H1 (cell line): ENCODE measurements around the gene UBE2O. TPM values are rescaled to one million over a fixed set of nuclear protein-coding genes. Genes with fewer than 3 reads are reported as not detected.

ENCODE experiments used
- CBX5 ChIP-seq: fragments of 300-800, 300-1000 bp; sonication (generic); IDR thresholded peaks from 2 replicates; pipeline ENCODE4 v1.7.1; 2016; ENCODE audit warnings: antibody characterized with exemption, low read length, low read depth
- CEBPB ChIP-seq: IDR thresholded peaks from 2 replicates; pipeline ENCODE4 v1.6.1; 2012; ENCODE audit warnings: low read depth, low read length
- CREB1 ChIP-seq: IDR thresholded peaks from 2 replicates; pipeline ENCODE4 v1.6.1; 2012; ENCODE audit warnings: inconsistent platforms
- CTBP2 ChIP-seq: IDR thresholded peaks from 2 replicates; pipeline ENCODE4 v1.7.0; 2011; ENCODE audit warnings: borderline replicate concordance, mild to moderate bottlenecking, moderate library complexity, mixed read lengths, low read length; ENCODE audit not compliant: insufficient read depth, insufficient read length
- EGR1 ChIP-seq: IDR thresholded peaks from 2 replicates; pipeline ENCODE4 v1.6.1; 2011; ENCODE audit warnings: low read depth, low read length, borderline replicate concordance
- EP300 ChIP-seq, 2 experiments: IDR thresholded peaks; 1 replicate in 1 of 2; 2 replicates in 1 of 2; pipeline ENCODE4 v1.6.1; 2011 to 2012; ENCODE audit warnings: low read depth in 2 of 2, low read length in 2 of 2, mild to moderate bottlenecking in 2 of 2, borderline replicate concordance in 1 of 2, inconsistent platforms in 1 of 2, moderate library complexity in 1 of 2
- GABPA ChIP-seq: IDR thresholded peaks from 2 replicates; pipeline ENCODE4 v1.6.1; 2011; ENCODE audit warnings: mild to moderate bottlenecking, low read length, moderate library complexity, borderline replicate concordance; ENCODE audit not compliant: insufficient read depth
- HDAC6 ChIP-seq: IDR thresholded peaks from one replicate; pipeline ENCODE4 v1.7.1; 2012; ENCODE audit warnings: low read depth, mild to moderate bottlenecking, inconsistent platforms, low read length, moderate library complexity
- KDM5A ChIP-seq: fragments of 200-600 bp; IDR thresholded peaks from 2 replicates; pipeline ENCODE4 v1.7.1; 2012; ENCODE audit warnings: mild to moderate bottlenecking, low read length, inconsistent platforms, mixed read lengths
- NANOG ChIP-seq: IDR thresholded peaks from 2 replicates; pipeline ENCODE4 v1.6.1; 2011; ENCODE audit warnings: low read length, low read depth, mild to moderate bottlenecking, inconsistent platforms; ENCODE audit not compliant: insufficient read depth, poor library complexity, severe bottlenecking
- PHF8 ChIP-seq: fragments of 200-600 bp; sonication (generic); conservative IDR thresholded peaks from 2 replicates; pipeline ENCODE4 v1.7.1; 2012; ENCODE audit warnings: low read depth, mild to moderate bottlenecking, inconsistent platforms, low read length, moderate library complexity
- POLR2A ChIP-seq, 2 experiments: IDR thresholded peaks; 1 replicate in 1 of 2; 2 replicates in 1 of 2; pipeline ENCODE4 v1.6.1; 2011; ENCODE audit warnings: low read depth in 2 of 2, low read length in 2 of 2, mild to moderate bottlenecking in 2 of 2; ENCODE audit errors: control extremely low read depth in 1 of 2
- RAD21 ChIP-seq, 2 experiments: IDR thresholded peaks in 1 of 2; conservative IDR thresholded peaks in 1 of 2; 2 replicates each; pipeline ENCODE4 v1.6.1; 2011; ENCODE audit warnings: low read depth in 2 of 2, low read length in 2 of 2, improper control_type of control experiment in 1 of 2, inconsistent platforms in 1 of 2, mild to moderate bottlenecking in 1 of 2, moderate library complexity in 1 of 2
- SP1 ChIP-seq: IDR thresholded peaks from 2 replicates; pipeline ENCODE4 v1.6.1; 2011; ENCODE audit warnings: low read depth, low read length
- TAF1 ChIP-seq: IDR thresholded peaks from 2 replicates; pipeline ENCODE4 v1.6.1; 2011; ENCODE audit warnings: mild to moderate bottlenecking, low read depth, low read length
- TAF7 ChIP-seq: optimal IDR thresholded peaks from 2 replicates; pipeline ENCODE3; 2011; ENCODE audit warnings: low read depth, mild to moderate bottlenecking, inconsistent platforms, low read length, moderate library complexity, borderline replicate concordance
- TBP ChIP-seq: IDR thresholded peaks from 2 replicates; pipeline ENCODE4 v1.6.1; 2011; ENCODE audit warnings: low read depth, low read length, improper control_type of control experiment
- polyA plus RNA-seq, 7 experiments: library from polyadenylated mRNA; depleted of rRNA in 3 of 7; stranded (reverse) in 5 of 7; unstranded in 2 of 7; fragments of >200 nt in 5 of 7; fragments of 200-250 nt in 2 of 7; gene quantifications; 1 replicate in 5 of 7; 2 replicates in 1 of 7; 4 replicates in 1 of 7; pipeline versions ENCODE4 v1.2.1 to v1.2.3, GENCODE V29; 2011 to 2013; ENCODE audit warnings: missing spikeins in 2 of 7, mixed read lengths in 2 of 7
- total RNA-seq: library from RNA; stranded (reverse); fragmentation: NEBNext Ultra II Directional; extraction: Animal tissue kit (Norgen Biotek cat#: 25700); gene quantifications from 2 replicates; pipeline ENCODE4 v1.2.1, GENCODE V29; 2021
- TF ChIP-seq, protein P1 (sequence below): IDR thresholded peaks from 2 replicates; pipeline ENCODE4 v1.6.1; 2011; ENCODE audit warnings: low read depth, mild to moderate bottlenecking, low read length; ENCODE audit not compliant: insufficient read depth
- TF ChIP-seq, protein P2 (sequence below): IDR thresholded peaks from 2 replicates; pipeline ENCODE4 v1.6.1; 2012; ENCODE audit warnings: low read length, inconsistent platforms
- TF ChIP-seq, protein P3 (sequence below): IDR thresholded peaks from 2 replicates; pipeline ENCODE4 v1.6.1; 2011; ENCODE audit warnings: low read length, improper control_type of control experiment

The UBE2O gene
- total and polyA plus RNA-seq, 2 of the 8 experiments (the other 6 are each of a cell fraction or from before 2014, with no cell fraction given) = 24.4 to 63.0 TPM

DNA sequence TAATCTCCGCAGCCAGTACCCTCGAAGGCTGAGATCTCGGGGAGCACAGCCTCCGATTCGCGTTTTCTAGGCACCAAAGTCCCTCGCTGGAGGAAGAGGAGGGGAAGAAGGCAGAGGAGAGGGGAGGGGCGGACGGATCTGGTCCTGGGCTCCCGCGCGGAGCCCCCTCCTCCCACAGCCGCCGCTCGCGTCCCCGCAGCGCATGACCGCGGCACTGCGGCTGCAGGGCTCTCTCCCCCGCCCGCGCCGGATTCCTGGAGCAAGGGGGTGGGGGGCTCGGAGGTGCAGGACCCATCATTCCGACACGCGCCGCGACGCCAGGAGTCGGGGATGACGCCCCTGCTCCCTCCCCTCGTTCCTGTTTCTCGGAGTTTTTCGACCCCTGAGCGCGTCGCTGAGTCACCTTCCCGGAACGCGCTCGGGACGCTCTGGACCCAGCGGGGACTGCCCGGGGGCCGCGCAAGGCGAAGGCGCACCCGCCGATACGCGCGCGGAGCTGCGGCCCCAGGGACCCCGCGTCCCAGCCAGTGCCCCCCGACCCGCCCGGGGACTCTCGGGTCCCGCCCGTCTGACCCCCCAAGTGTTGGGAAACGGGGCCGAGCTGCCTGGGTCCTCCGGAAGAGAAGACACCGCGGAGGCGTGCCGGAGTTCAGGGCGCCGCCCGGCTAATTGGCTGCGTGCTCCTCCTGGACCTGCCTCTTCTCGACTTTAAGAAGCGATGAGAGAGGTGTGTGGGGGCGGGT lies 70.0 kb downstream of the UBE2O start (continued):
- no peak for TF ChIP-seq GABPA
- no peak for TF ChIP-seq POLR2A (IDR thresholded peaks at IDR 0.05; ENCODE audit: control extremely low read depth in 1 of 2, low read depth in 2 of 2, low read length in 2 of 2)
- TF ChIP-seq CREB1 = peak; percentile 60
- TF ChIP-seq RAD21 (IDR thresholded peaks at IDR 0.05 in 1 of 2, conservative IDR thresholded peaks at IDR 0.05 in 1 of 2; ENCODE audit: low read depth in 2 of 2, low read length in 2 of 2) = no peak
- TF ChIP-seq HDAC6 = no peak
- TF ChIP-seq SP1 = no peak
- TF ChIP-seq PHF8 = 0 out of 2 replicates have a peak, but pooled peaks have one; percentile 32
- TF ChIP-seq KDM5A = no peak
- TF ChIP-seq, protein P1, sequence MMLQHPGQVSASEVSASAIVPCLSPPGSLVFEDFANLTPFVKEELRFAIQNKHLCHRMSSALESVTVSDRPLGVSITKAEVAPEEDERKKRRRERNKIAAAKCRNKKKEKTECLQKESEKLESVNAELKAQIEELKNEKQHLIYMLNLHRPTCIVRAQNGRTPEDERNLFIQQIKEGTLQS = no peak
- TF ChIP-seq TAF1 = no peak
- no peak; a peak in 1 of 3 replicates for TF ChIP-seq EP300 (IDR thresholded peaks at IDR 0.05; ENCODE audit: borderline replicate concordance in 1 of 2, low read depth in 2 of 2, low read length in 2 of 2)
- TF ChIP-seq EGR1 = no peak
- peak; percentile 51 for TF ChIP-seq CTBP2
- no peak for TF ChIP-seq NANOG
- TF ChIP-seq, protein P2, sequence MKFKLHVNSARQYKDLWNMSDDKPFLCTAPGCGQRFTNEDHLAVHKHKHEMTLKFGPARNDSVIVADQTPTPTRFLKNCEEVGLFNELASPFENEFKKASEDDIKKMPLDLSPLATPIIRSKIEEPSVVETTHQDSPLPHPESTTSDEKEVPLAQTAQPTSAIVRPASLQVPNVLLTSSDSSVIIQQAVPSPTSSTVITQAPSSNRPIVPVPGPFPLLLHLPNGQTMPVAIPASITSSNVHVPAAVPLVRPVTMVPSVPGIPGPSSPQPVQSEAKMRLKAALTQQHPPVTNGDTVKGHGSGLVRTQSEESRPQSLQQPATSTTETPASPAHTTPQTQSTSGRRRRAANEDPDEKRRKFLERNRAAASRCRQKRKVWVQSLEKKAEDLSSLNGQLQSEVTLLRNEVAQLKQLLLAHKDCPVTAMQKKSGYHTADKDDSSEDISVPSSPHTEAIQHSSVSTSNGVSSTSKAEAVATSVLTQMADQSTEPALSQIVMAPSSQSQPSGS = no peak
- no peak for TF ChIP-seq CEBPB
- TF ChIP-seq, protein P3, sequence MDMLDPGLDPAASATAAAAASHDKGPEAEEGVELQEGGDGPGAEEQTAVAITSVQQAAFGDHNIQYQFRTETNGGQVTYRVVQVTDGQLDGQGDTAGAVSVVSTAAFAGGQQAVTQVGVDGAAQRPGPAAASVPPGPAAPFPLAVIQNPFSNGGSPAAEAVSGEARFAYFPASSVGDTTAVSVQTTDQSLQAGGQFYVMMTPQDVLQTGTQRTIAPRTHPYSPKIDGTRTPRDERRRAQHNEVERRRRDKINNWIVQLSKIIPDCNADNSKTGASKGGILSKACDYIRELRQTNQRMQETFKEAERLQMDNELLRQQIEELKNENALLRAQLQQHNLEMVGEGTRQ = no peak
- no peak for TF ChIP-seq TAF7
- no peak for TF ChIP-seq TBP
- no peak for TF ChIP-seq CBX5
